PC-3 (cell line): ENCODE measurements around the gene UBE2QL1.

Experiments used
- CTCF ChIP-seq: fragments of 300-600 bp; sonication (generic); conservative IDR thresholded peaks from 2 replicates; pipeline ENCODE4 v1.5.1; 2017; ENCODE audit warnings: antibody characterized with exemption, low read depth, mild to moderate bottlenecking, low read length
- EZH2 ChIP-seq: fragments of 300-600 bp; sonication (generic); IDR thresholded peaks from one replicate; pipeline ENCODE4 v1.6.1; 2017; ENCODE audit warnings: antibody characterized with exemption, mild to moderate bottlenecking, low read length; ENCODE audit not compliant: unreplicated experiment

- no peak for TF ChIP-seq CTCF
- no peak for TF ChIP-seq EZH2
Observed at GRCh38 chr5:6472792-6473191, 24.1 kb downstream of the UBE2QL1 start.
